GM12875 (cell line): Measurements from ENCODE around the gene GFM1.

Experiments used
- H3K4me3 ChIP-seq: one replicate; pipeline ENCODE4 v1.5.1; 2011; ENCODE audit warnings: low read depth, low read length, control low read depth
- TF ChIP-seq, protein P1 (sequence below): IDR thresholded peaks from 2 replicates; pipeline ENCODE4 v1.5.1; 2011; ENCODE audit warnings: low read depth, mild to moderate bottlenecking, control low read depth, inconsistent platforms, low read length, moderate library complexity, borderline replicate concordance; ENCODE audit not compliant: insufficient read depth

The GFM1 gene

DNA sequence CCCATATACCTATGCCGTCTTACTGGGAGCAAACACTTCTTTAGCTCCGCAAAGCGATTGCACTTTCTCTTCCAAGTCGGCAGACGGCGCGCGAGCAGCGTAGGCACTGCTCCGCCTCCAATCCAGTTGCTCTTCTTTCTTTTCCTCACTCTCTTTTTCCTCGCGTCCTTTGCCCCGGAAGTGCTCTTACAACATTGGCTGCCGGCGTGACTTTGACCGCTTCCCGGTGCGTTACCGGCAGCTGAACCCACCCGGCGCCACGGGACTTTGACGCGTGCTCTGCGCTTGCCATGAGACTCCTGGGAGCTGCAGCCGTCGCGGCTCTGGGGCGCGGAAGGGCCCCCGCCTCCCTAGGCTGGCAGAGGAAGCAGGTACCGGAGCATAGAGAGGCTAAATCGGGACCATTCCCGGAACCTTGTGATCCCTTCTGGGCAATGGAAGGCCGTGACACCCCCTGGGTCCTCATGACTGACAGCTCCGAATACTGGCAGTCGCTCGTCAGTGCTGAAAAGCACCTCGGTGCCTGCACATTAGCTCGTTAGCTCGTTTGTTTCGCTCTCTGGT, at the start of gene GFM1:
Gene GFM1 (plus strand): TSS at position 183 of the 564 bp plus-strand sequence. CDS start 108 bp downstream, at position 291.
- peak within 1 kb of the TSS; percentile 79 for H3K4me3 ChIP-seq

DNA sequence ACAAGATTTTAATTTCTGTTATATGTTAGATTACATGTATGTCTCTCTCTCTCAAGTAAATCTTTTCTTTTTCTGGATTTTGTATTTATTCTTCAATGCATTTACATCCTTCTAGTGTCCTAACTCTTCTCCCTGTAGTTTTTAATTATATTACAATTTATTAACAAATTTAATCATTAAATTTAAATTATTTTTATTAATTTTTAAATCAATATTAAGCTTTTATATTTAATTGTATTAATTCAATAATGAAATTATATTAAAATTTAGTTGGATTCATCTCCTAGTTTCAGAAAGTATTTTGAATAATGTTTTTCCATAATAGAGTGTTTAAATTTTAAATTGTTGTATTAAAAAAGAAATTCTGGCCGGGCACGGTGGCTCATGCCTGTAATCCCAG, 43.5 kb upstream of the GFM1 start:
- no peak overlapping the region for H3K4me3 ChIP-seq
- TF ChIP-seq, protein P1, sequence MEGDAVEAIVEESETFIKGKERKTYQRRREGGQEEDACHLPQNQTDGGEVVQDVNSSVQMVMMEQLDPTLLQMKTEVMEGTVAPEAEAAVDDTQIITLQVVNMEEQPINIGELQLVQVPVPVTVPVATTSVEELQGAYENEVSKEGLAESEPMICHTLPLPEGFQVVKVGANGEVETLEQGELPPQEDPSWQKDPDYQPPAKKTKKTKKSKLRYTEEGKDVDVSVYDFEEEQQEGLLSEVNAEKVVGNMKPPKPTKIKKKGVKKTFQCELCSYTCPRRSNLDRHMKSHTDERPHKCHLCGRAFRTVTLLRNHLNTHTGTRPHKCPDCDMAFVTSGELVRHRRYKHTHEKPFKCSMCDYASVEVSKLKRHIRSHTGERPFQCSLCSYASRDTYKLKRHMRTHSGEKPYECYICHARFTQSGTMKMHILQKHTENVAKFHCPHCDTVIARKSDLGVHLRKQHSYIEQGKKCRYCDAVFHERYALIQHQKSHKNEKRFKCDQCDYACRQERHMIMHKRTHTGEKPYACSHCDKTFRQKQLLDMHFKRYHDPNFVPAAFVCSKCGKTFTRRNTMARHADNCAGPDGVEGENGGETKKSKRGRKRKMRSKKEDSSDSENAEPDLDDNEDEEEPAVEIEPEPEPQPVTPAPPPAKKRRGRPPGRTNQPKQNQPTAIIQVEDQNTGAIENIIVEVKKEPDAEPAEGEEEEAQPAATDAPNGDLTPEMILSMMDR, result no peak

More for the DNA sequence above, at the start of gene GFM1:
- TF ChIP-seq, protein P1, result peak; percentile 95

DNA sequence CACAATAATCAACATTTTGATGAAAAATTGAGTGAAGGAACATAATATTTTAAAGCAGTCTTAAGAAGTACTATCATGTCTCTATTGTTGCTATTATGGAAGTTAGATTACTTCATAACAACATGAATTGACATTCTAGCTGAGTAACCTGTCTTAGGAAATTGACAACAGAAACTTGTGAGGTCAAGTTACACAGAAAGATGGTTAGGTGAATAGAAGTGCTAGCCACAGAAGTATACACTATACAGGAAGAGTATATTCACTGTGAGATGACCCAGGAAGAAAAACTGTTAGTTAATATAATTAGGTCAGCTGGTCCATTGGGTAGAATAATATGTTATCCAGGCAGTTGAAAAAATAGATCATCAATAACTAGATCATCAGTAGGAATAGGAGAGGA, 42.1 kb upstream of the GFM1 start:
- TF ChIP-seq, protein P1, result no peak
- H3K4me3 ChIP-seq, result no peak overlapping the region

DNA sequence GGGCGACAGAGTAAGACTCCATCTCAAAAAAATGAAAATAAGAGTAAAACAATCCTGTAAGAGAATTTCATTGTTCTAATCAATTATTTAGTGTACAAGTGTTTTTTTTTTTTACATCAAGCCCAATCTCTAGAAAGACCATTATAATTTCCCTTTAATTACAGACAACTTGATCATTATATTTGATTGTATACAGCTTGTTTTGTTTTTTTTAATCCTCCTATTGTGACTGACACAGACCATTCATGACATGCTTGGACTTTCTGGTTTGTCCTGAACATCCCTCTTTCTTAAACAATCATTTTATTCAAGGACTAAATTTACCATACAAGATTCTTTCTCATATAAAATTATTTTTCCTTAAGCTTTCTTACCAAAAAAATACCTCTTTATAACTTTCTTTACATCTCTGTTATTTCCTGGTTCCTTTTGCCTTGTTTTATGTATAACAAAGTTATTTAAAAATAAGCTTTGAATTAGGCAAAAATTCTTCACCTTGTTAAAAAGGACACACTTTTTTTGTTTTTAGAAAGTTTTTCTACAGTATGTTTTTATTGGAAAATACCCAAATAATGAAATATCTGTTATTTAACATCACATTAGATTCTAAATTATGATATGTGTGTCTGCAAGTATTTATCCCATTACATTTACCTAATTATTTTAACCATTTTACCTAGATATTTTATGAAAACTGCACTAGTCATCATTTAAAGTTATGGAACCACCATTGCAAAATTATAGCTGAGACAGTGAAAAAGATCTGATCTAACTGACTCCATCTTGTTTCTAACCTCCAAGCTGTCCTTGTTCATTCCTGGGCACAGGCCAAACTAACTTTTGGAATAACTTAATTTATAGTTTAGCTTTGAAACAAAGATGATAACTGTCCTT, 26.1 kb upstream of the GFM1 start:
- TF ChIP-seq, protein P1, result no peak

DNA sequence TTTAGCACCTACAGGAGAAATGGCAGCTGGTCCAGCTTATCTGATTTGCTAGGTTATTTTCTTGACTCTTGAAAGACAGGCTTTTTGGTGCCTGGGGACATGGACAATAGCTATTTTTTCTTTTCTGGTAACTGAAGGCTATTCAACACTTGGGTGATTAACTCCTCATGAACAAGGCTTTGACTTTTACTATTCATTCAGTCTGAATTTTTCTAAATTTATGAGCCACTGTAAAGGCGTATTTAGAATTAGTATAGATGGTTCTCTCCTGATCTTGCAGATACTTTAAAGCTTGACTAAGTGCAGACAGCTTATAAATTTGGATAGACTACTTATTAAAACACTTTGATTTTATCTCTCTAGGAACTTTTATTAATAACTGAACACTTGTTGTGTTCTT, 18.4 kb upstream of the GFM1 start:
- no peak overlapping the region for H3K4me3 ChIP-seq
- TF ChIP-seq, protein P1, result no peak

More for the DNA sequence above, 26.1 kb upstream of the GFM1 start:
- H3K4me3 ChIP-seq, result no peak overlapping the region

DNA sequence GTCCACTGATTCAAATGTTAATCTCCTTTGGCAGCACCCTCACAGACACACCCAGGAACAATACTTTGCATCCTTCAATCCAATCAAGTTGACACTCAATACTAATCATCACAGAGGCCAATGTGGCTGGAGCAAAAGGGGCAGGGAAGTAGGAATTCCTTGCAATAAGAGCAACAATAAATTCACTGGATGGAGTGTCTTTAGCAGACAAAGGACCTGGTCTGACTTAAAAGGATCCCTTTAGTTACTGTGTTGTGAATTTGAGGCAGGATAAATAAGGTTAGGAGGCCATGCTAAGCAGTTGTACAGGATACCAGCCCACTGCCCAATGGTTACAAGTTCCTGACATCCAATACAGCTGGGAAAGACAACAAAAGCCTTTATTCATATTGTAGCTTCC, 12.3 kb upstream of the GFM1 start:
- TF ChIP-seq, protein P1, result no peak
- no peak overlapping the region for H3K4me3 ChIP-seq
